Measurements from ENCODE around the gene HSP90AA1.

DNA sequence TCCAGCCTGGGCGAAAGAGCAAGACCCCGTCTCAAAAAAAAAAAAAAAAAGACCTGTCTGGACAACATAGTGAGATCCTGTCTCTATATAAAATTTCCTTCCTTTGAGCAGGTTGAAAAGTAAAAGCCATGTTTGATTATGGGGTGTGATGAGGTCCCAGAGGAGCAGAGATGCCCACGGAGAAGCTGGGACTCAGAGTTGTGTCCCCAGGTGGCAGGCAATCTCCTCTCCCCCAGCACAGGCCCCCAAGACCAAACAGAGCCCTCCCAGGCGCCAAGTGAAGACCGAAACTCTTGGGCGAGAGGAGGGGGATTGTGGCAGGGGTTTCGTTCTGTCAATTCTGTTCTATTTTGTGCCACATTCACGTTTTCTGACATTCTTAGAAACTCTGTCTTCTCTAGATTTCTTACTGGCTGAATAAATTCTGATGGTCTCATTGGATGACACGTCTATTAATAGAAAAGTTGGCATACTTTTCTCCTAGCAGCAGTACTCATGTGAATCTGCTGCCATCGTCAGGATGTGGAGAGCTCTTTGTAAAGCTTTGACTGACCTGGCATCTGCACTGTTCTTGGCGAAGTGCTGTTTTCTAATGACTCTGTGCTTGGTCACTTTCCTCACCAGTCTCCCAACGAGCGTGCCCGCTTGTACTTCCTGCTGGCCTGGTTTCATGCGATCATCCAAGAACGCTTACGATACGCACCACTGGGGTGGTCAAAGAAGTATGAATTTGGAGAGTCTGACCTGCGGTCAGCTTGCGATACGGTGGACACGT lies 43.4 kb downstream of the HSP90AA1 start:
- TF ChIP-seq, protein P1, sequence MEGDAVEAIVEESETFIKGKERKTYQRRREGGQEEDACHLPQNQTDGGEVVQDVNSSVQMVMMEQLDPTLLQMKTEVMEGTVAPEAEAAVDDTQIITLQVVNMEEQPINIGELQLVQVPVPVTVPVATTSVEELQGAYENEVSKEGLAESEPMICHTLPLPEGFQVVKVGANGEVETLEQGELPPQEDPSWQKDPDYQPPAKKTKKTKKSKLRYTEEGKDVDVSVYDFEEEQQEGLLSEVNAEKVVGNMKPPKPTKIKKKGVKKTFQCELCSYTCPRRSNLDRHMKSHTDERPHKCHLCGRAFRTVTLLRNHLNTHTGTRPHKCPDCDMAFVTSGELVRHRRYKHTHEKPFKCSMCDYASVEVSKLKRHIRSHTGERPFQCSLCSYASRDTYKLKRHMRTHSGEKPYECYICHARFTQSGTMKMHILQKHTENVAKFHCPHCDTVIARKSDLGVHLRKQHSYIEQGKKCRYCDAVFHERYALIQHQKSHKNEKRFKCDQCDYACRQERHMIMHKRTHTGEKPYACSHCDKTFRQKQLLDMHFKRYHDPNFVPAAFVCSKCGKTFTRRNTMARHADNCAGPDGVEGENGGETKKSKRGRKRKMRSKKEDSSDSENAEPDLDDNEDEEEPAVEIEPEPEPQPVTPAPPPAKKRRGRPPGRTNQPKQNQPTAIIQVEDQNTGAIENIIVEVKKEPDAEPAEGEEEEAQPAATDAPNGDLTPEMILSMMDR (conservative IDR thresholded peaks at IDR 0.05; ENCODE audit: low read depth, low read length): no peak
- TF ChIP-seq EZH2 (IDR thresholded peaks at IDR 0.05; ENCODE audit: borderline replicate concordance, low read depth, low read length, poor library complexity, severe bottlenecking): no peak
